HG02642 (cell line): Measurements from ENCODE around the gene HERC2.

ENCODE experiments used
- ATAC-seq: cut with Tn5 transposase; IDR thresholded peaks from one replicate; pipeline ENCODE4 v1.9.1; 2021; ENCODE audit warnings: mild to moderate bottlenecking; ENCODE audit not compliant: unreplicated experiment, poor library complexity

HERC2 gene

DNA sequence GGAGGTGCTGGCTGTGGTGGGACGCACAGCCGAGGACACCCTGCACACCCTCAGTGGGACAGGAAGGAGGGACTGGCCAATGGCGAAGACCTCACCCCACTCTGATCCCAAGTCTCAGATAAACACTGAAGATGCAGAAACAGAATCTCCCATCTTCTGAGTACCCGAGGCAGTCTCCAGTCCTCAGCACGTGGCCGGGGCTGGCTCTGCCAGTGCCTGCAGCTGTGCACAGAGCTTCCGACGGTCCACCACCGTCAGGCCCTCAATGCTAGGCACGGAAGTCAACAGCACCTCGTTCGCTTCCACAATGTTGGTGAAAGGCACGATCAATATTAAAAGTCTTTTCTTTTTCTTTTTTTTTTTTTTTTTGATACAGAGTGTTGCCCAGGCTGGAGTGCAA, 206.1 kb downstream of the HERC2 start:
- ATAC-seq: no peak

DNA sequence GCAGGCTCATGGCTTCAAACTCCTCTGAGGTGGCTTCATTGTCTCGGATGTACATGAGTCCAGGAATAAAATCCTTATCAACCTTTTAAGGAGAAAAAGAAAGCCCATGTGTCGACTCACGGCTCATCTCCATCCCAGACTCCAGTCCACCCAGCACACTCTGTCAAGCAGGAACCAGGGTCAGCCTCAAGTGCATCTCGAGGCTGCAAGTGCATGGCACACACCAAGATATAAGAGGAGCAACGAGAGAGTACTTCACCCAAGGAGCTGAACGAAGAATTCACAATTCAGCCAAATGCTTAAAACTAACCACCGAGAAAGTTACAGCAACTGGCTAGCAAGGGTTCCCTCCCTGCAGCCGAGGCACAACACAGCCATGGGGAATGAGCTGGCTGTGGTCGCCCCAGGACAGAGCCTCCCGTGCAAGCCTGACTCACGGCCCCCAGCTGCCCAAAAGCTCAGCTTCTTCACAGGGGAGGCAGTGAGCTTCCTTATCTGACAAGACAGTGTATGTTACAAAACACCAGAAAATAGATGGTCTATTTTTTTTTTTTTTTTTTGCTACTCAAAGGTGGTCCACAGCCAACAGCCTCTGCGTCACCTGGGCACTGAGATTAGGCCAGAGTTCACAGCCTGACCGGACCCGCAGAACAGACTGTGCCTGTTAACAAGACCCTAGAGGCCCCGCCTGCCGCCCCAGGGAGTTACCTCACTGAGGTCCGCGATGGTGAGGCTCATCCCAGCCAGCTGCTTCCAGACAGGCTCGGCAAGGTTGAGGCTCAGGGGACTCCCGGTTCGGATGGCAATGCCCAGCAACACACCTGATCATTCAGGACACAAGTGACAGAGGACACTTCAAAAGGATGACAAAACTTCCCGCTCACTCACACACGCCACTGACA, 207.0 kb downstream of the HERC2 start:
- no peak for ATAC-seq

DNA sequence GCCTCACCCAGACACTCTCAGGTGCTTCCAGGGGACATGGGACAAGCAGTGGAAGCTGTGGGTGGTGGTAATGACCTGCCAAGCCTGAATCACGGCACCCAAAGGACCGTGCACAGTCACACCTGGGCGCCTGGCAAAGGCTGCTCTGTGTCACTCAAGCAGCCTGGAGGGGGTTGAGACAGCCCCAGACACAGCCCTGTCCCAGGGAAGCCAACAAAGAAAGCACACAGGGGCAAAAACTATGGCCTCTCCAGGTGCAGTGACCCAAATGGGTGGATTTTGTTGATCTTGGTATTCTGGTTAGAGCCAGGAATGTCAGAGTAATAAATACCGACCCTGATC, 207.9 kb downstream of the HERC2 start:
- ATAC-seq: no peak

DNA sequence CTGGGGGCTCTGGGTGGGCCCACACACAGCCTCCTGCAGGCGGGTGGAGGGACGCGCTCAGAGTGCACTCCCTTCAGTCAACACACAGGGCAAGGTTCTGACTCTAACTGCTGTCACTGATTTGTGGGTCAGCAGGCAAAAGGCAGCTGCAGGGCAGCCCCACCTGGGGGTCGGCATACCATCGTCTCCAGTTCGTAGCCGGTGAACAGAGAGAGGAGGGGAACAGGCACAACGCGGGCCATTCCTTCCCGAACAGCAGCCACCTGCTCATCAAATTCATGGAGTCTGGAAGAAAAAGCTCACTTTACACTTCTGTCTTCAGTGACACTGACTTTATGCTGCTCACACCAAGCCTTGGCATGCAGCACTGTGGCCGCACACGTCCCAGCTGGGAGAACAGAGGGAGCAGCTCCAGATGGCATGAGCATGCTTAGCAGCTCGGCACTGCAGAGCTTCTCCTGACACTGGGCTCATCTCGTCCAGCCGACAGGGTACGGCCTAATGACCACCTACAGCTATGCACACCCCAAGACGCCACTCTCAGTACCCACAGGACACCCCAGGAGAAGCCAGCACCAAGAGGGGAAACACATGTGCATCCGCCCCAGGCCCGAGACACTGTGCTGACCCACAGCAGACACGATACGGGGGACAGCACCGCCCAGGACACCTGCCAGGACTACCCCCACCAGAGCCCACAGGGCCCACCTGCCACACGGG, 208.4 kb downstream of the HERC2 start:
- no peak for ATAC-seq

DNA sequence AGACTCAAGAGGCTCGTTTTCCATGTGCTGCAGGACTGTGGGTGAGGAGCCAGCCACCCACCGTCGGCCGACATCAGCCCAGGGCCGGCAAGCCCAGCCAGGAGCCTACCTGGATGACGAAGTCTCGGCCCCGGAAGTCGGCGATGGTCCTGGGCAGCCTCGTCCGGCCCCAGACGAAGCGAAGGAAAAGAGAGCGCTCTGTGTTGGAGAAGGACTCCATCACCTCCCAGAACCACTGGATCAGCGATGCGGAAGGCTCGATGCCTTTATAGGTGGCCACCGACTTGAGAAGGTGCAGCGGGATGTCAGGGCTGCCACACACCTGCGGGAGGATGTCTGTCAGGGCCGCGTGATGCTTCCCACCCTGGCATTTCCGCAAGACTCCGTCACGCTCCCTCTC, 209.0 kb downstream of the HERC2 start:
- no peak for ATAC-seq

DNA sequence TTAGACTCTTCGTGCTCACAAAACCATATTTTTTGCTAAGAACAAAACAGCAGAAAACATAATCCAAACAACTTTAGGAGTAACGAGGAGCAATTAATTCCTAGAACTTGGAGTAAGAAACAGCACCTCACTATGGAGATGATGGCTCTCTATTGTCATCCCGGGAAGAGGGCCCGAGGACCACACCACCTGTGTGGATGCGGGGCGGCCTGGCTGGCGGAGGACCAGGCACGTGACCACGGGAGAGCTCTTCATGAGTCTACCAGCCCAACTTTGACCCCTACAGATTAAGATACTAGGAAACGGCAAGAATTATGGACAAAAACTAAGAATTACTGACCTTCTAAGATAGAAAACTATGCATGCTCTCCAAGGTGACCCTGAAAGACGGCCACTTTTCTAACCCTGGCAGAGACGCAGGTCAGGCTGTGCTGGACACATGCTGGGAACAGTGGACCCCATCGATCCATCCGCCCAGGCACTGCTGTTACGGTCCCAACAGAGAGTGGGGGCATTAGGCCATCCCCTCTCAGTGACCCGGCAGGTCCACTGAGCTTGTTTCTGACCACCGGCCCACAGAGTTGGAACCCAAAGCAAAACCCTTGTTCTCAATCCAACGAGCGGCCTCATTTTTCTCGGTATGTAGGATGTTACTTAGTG, 209.7 kb downstream of the HERC2 start:
- ATAC-seq: no peak

DNA sequence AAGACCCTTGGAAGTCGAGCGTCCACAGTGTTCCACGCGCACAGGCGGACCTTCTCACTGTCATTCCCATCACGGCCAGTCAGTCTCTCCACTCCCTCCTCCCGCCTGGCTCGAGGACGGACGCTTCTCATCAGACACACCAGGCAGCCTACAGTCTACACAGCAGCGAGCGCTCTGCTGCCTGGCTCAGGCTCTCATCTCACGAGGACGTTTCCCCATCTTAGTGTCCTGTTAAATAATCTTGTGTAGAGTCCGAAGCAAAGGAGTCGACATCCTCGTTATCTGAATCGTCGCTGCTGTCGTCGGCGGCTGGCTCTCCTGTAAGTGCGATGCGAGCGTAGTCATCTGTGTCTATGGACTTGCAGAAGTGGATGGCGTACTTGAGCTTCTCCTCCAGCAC, 210.4 kb downstream of the HERC2 start:
- ATAC-seq: no peak

DNA sequence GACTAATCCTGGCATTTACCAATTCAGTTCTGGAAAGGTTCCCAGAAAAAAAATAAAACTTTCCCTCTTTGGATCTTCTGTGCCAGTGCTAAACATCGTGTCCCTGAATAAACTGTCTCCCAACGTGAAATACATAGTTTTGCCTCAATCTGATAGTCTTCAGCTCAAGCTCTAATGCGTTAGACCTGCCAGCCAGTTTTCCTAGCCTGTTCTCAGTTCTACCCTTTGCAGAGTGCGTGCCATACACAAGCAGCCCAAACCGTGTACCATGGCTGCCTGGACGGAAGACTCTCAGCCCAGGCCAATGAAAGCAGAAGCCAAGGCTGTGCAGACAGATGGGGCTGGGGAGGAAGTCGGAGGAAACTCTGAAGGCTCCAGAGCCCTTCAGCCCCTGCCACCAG, 211.5 kb downstream of the HERC2 start:
- no peak for ATAC-seq

DNA sequence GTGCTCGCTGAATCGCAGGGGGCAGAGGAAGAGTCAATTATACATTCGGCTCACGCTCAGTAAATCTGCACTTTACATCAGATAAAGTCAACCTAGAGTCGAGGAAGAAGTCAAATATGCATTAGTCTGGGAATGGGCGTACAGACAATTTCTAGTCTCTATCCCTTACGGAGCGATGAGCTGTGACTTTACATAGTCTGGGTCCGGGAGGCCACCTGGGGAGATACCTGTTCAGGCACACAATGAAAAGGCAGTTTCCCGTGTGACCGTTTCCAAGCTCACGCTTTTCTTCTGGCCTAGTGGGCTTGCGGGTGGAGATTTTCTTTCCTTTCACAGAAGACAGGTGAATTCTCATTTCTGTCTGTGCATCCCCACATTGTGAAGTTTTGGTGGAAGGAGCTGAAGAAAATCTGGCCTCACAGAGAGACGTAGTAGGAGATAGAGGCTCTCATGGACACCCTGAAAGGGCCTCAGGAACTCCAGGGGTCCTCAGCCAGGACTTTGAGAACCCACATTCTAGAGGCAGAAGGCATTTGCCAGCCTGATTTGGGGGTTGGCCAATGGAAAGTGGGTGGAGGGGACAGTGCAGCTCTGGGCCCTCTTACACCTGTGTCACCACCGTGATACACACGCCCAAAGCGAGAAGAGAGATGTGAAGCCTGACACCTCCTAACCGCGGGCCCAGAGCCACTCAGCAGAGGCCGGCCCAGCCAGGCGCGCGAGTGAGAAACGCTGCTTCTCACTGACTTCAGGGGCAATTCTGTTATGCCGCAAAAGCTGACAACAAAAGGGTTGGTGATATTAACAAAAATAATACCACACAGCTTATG, 212.1 kb downstream of the HERC2 start:
- ATAC-seq: no peak

DNA sequence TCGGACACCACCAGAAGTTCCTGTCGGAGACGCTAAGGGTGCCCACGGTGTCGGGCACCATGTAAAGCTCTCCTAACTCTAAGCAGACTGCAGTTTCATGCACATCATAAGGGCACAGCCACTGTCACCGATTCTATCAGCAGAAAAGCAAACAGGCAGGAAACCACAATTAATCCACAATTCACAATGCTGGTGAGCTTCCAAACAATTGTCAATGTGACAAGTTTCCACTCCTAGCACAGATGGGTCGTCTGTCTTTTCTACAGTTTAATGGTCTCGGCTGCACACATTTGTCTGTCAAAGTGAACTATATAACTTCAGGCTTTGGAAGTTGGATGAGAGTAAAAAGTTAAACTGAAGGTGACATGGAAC, 214.1 kb downstream of the HERC2 start:
- ATAC-seq: peak; percentile 18

DNA sequence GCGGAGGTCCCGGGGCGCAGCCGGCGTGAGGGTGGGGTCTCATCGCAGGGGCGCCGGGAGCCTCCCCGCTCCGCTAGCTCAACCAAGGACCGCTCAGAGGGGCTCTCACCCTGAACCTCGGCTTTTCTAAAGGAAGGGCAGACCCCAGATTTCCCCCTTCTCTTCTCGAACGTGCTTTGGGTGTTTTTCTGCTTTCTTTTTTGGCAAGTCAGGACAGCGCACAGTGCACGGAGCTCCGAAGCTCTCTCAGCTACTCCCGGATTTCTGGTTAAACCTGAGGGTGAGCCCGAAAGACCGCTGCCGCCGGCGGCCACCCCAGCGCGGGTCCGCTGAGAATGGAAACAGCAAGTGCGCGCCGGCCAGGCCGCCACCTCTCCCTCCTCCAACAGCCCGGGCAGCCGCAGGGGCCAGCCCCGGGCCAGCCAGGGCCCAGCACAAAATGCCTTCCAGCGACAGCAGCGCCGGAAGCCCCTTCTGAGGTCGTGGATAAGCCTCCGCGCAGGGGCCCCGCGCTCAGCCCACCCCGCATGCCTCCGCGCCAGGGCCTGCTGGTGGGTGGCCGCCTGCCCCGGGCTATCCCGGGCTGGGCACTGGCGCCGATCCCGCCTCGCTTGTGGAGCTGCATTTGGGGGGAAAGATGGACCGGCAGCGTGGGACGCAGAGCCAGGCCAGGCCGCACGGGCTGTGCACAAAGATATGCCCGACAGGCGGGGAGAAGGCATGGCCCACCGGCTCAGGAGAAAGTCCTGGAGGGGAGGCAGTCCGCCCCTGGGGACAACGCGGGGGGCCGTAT, 214.7 kb downstream of the HERC2 start:
- ATAC-seq: peak; percentile 42

DNA sequence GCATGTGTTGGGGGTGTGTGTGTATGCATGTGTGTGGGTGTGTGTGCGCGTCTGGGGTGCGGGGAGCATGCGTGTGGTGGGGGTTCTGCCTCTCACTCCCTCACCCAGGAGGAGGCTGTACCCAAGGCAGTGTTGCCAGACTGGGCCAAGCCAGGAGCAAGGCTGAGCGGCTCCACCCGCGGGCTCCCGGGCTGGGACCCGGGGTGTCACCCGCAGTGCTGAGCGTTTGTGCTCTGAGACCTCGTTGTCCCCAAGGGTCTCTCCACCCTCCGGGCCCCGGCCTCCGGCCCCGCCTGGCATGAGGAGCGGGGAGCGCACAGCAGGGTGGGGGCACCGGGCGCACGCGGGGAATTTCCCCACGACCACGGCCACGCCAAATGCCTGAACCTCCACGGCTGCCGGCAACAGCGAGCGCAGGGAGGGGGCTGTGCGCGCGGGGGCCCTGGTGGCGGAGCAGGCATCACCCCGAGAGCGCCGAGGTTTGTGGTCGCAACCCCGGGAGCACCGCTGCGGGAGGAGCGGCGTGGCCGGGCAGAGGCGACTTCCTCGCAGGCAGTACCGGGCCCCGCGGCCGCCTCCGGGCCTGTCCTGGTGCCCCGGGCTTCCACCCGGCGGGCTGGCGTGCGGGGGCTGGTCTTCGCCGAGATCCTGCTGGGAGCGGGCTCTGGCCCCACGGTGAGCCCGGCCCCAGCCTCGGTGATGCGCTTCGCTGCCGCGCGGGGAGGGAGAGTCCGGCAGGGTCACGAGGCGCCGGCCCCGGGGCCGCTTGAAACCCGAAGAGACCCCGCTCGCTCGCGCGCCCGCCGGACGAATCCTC, 215.5 kb downstream of the HERC2 start:
- peak; percentile 37 for ATAC-seq

DNA sequence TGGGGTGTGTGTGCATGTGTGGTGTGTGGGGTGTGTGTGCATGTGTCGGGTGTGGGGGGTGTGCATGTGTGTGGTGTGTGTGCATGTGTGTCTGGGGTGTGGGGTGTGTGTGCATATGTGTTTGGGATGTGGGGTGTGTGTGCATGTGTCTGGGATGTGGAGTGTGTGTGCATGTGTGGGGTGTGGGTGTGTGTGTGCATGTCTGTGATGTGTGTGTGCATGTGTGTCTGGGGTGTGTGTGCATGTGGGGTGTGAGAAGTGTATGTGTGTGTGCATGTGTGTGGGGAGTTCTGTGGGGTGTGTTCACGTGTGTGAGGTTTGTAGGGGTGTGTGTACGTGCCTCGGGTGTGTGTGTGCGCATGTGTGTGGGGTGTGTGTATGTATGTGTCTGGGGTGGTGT, 216.2 kb downstream of the HERC2 start:
- no peak for ATAC-seq

DNA sequence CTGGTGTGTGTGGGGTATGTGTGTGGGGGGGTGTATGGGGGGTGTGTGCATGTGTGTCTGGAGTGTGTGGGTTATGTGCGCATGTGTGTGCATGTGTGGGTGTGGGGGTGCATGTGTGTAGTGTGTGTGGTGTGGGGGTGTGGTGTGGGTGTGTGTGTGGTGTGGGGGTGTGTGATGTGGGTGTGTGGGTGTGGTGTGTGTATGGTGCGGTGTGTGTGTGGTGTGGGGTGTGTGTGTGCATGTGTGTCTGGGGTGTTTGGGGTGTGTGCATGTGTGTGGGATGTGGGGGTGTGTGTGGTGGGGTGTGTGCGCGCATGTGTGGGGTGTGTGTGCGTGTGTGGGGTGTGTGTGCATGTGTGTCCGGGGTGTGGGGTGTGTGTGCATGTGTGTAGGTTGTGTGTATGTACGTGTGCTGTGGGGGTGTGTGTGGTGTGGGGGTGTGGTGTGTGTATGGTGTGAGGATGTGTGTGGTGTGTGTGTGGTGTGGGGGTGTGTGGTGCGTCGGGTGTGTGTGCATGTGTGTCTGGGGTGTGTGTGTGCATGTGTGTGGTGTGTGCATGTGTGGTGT, 216.7 kb downstream of the HERC2 start:
- ATAC-seq: no peak

DNA sequence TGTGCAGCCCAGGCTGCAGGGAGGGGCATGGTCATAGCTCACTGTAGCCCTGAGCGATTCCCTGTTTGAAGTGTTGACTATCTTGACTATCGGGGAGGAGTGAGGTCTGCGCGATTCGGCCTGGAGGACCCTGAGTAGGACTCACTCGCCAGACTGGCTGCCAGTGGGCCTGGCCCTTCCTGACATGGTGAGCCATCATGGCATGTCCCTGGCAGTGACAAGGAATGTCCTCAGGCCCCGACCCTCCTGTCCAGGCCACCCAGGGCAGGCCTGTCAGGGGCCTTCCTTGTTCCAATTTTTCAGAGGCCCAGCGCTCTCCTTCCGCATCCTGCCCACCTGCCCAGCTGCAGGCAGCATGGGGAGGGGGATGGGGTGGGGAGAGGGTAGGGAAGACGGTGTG, 217.7 kb downstream of the HERC2 start:
- no peak for ATAC-seq

DNA sequence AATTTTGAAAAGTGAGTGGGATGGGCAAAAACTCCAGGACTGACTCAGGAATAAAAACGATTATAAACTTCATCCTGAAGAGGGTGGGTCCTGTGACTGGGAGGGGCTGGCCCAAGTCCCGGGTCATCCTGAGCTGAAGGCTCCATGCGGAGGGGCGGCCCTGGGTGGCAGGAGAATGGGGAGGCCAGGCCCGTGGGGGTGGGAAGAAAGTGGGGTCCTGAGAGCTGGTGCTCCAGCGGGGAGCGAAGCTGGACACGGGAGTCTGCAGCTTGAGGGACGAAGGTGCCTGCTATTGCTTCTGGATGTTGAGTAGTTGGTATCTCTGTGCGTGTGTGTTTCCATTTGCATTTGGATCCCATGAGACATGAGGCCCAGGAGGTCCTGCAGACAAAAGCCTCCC, 218.1 kb downstream of the HERC2 start:
- ATAC-seq: no peak

DNA sequence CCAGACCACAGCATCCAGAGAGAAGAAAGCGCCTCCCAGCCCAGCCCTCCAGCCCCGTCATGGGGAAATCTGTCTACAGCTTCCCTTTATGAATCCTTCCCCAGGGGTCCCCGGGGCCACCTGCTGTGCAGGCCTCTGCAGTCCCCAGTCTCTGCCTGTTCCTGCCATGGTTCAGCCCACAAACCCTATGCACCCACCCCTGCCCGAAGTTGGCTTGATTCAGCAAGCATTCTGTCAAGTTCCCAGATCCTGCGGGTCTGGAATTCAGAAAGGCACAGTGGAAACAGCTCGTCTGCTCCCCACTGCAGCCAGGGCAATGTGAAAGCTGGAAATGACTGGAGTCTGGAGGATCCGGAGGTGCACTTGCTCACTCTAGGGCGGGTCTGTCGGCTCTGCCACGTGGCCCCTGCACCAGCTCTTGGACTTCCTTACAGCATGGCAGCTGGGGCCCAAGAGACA, 220.0 kb downstream of the HERC2 start:
- no peak for ATAC-seq

DNA sequence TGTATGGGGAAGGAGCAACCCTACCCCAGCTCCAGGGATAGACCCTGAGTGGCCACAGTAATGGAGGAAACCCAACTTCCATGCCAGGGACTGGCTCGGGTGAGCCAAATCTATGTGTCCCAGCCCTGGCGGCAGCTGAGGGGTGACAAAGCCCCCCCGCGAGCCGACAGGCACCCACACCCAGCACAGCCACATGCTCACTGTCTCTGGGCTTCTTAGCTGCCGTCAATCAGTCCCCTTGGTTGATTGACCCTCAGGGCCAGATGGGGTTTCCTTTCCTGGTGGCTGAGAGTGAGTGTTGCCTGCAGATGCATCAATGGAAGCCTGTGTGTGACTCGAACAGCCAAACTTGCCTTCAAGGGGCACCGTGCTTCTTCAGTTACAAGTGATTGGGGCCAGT, 220.8 kb downstream of the HERC2 start:
- no peak for ATAC-seq
